Common myeloid progenitor, CD34-positive (primary cell): ENCODE results near the gene CD37.

ENCODE experiments used
- CTCF ChIA-PET: fragments of 350-600 bp; sonication (Branson Sonifier 250); formaldehyde crosslinking; loops from one replicate; lab custom pipeline; 2021; ENCODE audit warnings: antibody characterized with exemption; lab: Charles Lee
- POLR2A ChIA-PET: fragments of 350-600 bp; sonication (Branson Sonifier 250); formaldehyde crosslinking; loops from one replicate; lab custom pipeline; 2021; ENCODE audit warnings: antibody characterized with exemption; lab: Charles Lee
- DNase-seq, 3 donors: peaks; one replicate each; pipeline versions ENCODE4 v3.0.0 to v3.0.0-alpha.2; 2013
- H3K27ac ChIP-seq, 2 experiments: 1 replicate in 1 of 2; 2 replicates in 1 of 2; pipeline ENCODE4 v1.7.0; 2013; ENCODE audit warnings: inconsistent platforms in 2 of 2, low read length in 2 of 2, mild to moderate bottlenecking in 2 of 2, low read depth in 1 of 2, moderate library complexity in 1 of 2; ENCODE audit not compliant: severe bottlenecking in 2 of 2, insufficient read depth in 1 of 2, poor library complexity in 1 of 2
- H3K27me3 ChIP-seq, 5 experiments: replicated peaks in 2 of 5; 1 replicate in 3 of 5; 2 replicates in 2 of 5; pipeline versions ENCODE4 v1.6.1 to v1.7.0; 2013; ENCODE audit warnings: low read length in 4 of 5, mild to moderate bottlenecking in 2 of 5, moderate library complexity in 2 of 5, inconsistent platforms in 1 of 5; ENCODE audit not compliant: insufficient read depth in 5 of 5, control insufficient read depth in 4 of 5
- H3K36me3 ChIP-seq, 4 experiments: 1 replicate in 2 of 4; 2 replicates in 2 of 4; pipeline versions ENCODE4 v1.6.1 to v1.7.0; 2013; ENCODE audit warnings: low read length in 3 of 4, control low read depth in 1 of 4, mild to moderate bottlenecking in 1 of 4; ENCODE audit not compliant: control insufficient read depth in 4 of 4, insufficient read depth in 4 of 4
- H3K4me1 ChIP-seq, 4 experiments: 1 replicate in 3 of 4; 2 replicates in 1 of 4; pipeline versions ENCODE4 v1.6.1 to v1.7.1; 2013; ENCODE audit warnings: low read length in 3 of 4, mild to moderate bottlenecking in 3 of 4, control low read depth in 1 of 4, inconsistent platforms in 1 of 4, moderate library complexity in 1 of 4; ENCODE audit not compliant: control insufficient read depth in 4 of 4, insufficient read depth in 4 of 4; ENCODE audit errors: control extremely low read depth in 1 of 4
- H3K4me3 ChIP-seq, 7 experiments: 1 replicate in 4 of 7; 2 replicates in 3 of 7; pipeline versions ENCODE4 v1.5.1 to v1.7.0; 2013; ENCODE audit warnings: mild to moderate bottlenecking in 7 of 7, low read length in 6 of 7, moderate library complexity in 6 of 7, inconsistent platforms in 2 of 7, low read depth in 2 of 7, control low read depth in 1 of 7; ENCODE audit not compliant: insufficient read depth in 4 of 7, control insufficient read depth in 1 of 7; ENCODE audit errors: extremely low read depth in 1 of 7
- H3K9me3 ChIP-seq, 5 experiments: 1 replicate in 4 of 5; 2 replicates in 1 of 5; pipeline versions ENCODE4 v1.6.1 to v1.7.1; 2013; ENCODE audit warnings: low read length in 4 of 5, mild to moderate bottlenecking in 2 of 5, inconsistent platforms in 1 of 5, low read depth in 1 of 5, moderate library complexity in 1 of 5; ENCODE audit not compliant: control insufficient read depth in 4 of 5, insufficient read depth in 2 of 5; ENCODE audit errors: control extremely low read depth in 1 of 5
- WGBS: methylation state at CpG from one replicate; pipeline ENCODE4 v1.1.5; 2013; ENCODE audit not compliant: insufficient coverage; 5-methylcytosine and 5-hydroxymethylcytosine counted together

Gene CD37

GRCh38 chr19:49339301-49340068 is 4.3 kb downstream of the CD37 start:
- Histone ChIP-seq H3K4me1 (peaks cover 0 to 37% (median 28%) of the 10 kb centered on the region in 4 experiments), H3K4me3 (no peak overlapping the region), H3K36me3 (peaks cover 2 to 33% (median 25%) of the 10 kb centered on the region in 4 experiments), H3K27ac (no peak overlapping the region), H3K9me3 (no peaks in the 10 kb centered on the region), H3K27me3 (no peaks in the 10 kb centered on the region)
- no peak for DNase-seq
- ChIA-PET CTCF (interaction anchor here (0.7 kb wide), 1 partner anchor 12 kb away, joined by 3 read pairs; no protein-coding TSS in a partner anchor), POLR2A (no interaction called here)
- 97% methylated on average over 35 of the region's 47 CpGs for WGBS

GRCh38 chr19:49340069-49340864 is 5.1 kb downstream of the CD37 start:
- Histone ChIP-seq H3K9me3 (no peaks in the 10 kb centered on the region), H3K36me3 (peaks cover 2 to 33% (median 25%) of the 10 kb centered on the region in 4 experiments), H3K27me3 (no peaks in the 10 kb centered on the region), H3K4me3 (no peak overlapping the region), H3K27ac (no peak overlapping the region), H3K4me1 (peaks cover 0 to 29% (median 21%) of the 10 kb centered on the region in 4 experiments)
- 64% methylated on average over 17 of the region's 36 CpGs for WGBS
- DNase-seq = peak; percentile 54 to 77 (median 70)
- ChIA-PET CTCF (interaction anchor here (0.7 to 1.1 kb wide), 2 partner anchors 9 to 13 kb away, joined by 3 read pairs; no protein-coding TSS in a partner anchor), POLR2A (no interaction called here)

DNA sequence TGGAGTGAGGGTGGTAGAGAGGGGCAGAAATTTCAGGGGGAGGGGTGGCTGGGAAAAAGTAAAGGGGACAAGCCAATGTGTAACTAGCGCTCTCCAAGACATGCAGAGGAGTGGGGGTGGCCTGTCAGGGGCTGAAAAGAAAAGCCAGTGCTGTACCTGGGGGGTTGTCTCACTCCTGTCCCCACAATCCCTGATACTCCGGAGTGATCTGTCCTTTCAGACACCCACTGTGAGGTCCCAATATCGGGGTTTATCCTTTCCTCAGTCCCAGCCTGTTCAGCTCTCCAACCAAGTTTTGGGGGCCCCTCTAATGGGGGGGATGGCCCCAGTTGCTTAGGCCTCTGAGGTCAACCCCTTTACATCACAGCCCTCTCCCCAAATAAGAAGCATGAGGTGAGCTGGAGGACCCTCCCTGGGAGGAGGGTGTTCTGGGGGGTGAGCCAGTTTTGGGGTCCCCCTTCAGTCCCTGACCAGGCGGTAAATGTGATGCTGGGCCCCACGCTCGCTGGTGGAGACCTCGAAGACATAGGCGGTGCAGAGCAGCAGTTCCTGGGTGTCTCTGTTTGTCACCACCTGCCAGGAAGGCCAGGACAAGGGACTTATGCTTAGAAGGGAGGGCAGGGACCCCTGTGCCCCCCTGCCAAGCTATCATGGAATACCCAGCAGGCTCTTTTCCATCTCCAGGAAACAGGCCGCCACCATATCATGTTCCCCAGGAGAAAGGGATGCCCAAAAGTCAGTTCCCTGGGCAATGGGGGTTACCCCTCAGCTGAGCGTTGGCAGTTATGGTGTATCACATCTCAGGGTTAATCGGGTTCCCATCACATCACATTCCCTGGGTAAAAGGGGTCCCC is 5.9 kb downstream of the CD37 start:
- no peak for DNase-seq
- ChIA-PET CTCF (interaction anchor here (1.1 kb wide), 1 partner anchor 8 kb away, joined by 3 read pairs; no protein-coding TSS in a partner anchor), POLR2A (no interaction called here)
- 94% methylated on average over 8 of the region's 11 CpGs for whole genome bisulfite sequencing
- Histone ChIP-seq H3K27ac (no peak overlapping the region), H3K9me3 (no peaks in the 10 kb centered on the region), H3K4me3 (no peak overlapping the region), H3K4me1 (peaks cover 0 to 22% (median 16%) of the 10 kb centered on the region in 4 experiments), H3K36me3 (peaks cover 2 to 33% (median 25%) of the 10 kb centered on the region in 4 experiments), H3K27me3 (no peaks in the 10 kb centered on the region)

GRCh38 chr19:49342291-49342721 is 7.1 kb downstream of the CD37 start:
- Histone ChIP-seq H3K4me3 (no peak overlapping the region), H3K9me3 (no peaks in the 10 kb centered on the region), H3K36me3 (peaks cover 2 to 26% (median 20%) of the 10 kb centered on the region in 4 experiments), H3K4me1 (peaks cover 0 to 13% (median 7%) of the 10 kb centered on the region in 4 experiments), H3K27me3 (no peaks in the 10 kb centered on the region), H3K27ac (no peak overlapping the region)
- no CpG with 5 or more reads among the region's 11 CpGs for WGBS
- CTCF ChIA-PET = interaction anchor here (1.0 kb wide), 1 partner anchor 9 kb away, joined by 3 read pairs; no protein-coding TSS in a partner anchor
- POLR2A ChIA-PET = no interaction called here
- DNase-seq = no peak

GRCh38 chr19:49343123-49343522 is 7.9 kb downstream of the CD37 start:
- Histone ChIP-seq H3K27me3 (no peaks in the 10 kb centered on the region), H3K9me3 (no peaks in the 10 kb centered on the region), H3K4me3 (no peak overlapping the region), H3K27ac (no peak overlapping the region), H3K36me3 (peaks cover 2 to 19% (median 16%) of the 10 kb centered on the region in 4 experiments), H3K4me1 (peaks cover 0 to 13% (median 7%) of the 10 kb centered on the region in 4 experiments)
- no peak for DNase-seq
- POLR2A ChIA-PET = no interaction called here
- CTCF ChIA-PET = interaction anchor here (1.0 to 2.1 kb wide), 2 partner anchors 8 to 10 kb away, joined by 3 to 5 read pairs; partner anchors contain the start of gene CD37
- WGBS = 80% methylated on average over 2 of the region's 7 CpGs
